Left forelimb (tissue), 1 donor: Measurements from ENCODE around the gene DCANP1.

Experiments used
- DNase-seq: peaks from one replicate; pipeline ENCODE4 v3.0.0-alpha.2; 2018; ENCODE audit warnings: low spot score

Gene DCANP1

GRCh38 chr5:135425641-135426040 is 21.5 kb downstream of the DCANP1 start:
- DNase-seq = no peak

DNA sequence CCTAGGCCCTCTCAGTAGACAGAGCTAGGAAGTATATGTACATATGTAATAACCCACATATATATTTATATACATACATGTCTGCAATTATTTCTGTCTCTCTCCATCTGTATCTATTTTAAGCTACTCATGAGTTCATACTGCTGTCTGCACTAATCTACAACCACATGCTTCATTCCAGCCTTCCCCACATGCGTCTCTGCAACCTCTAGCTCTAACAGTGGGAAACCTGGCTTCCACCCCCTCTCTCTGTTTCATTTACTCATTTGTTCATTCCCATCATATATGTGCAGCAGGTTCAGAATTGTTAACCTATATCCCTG is 23.3 kb downstream of the DCANP1 start:
- no peak for DNase-seq

DNA sequence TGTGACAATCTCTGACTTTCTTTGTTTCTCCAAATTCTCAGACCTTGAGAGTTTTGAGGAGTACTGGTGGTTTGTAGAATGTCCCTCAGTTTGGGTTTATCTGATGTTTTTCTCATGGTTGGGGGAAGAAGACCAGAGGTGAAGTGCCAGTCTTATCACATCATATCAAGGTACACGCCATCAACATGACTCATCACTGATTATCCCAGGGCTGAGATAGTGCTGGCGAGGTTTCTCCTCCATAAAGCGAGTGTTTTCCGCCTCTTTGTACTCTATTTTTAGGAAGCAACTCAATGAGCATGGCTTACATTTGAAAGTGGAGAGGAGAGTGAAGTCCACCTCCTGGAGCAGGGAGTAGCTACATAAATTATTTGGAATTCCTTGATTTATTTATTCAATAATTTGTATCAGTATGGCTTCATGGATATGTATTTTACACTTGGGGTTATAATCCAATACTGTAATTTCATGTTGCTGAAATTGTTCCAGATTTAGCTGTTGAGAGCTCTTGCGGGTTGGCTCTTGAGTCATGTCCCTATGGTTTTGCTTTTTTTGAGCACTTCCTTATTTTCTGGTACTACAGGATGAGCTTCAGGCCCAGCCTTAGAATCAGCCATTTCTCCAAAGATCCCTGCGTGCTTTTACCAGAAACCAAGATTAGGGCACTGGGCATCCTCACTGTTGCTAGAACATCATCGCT is 23.9 kb downstream of the DCANP1 start:
- DNase-seq = no peak

GRCh38 chr5:135422419-135422818 is 24.7 kb downstream of the DCANP1 start:
- DNase-seq = no peak

GRCh38 chr5:135417083-135417482 is 30.1 kb downstream of the DCANP1 start:
- no peak for DNase-seq

- DNase-seq = no peak
Observed at GRCh38 chr5:135405082-135405481, 42.1 kb downstream of the DCANP1 start.

- no peak for DNase-seq
Observed at GRCh38 chr5:135402031-135402430, 45.1 kb downstream of the DCANP1 start.

- DNase-seq = no peak
Observed at GRCh38 chr5:135400866-135401265, 46.3 kb downstream of the DCANP1 start.

- no peak for DNase-seq
Observed at GRCh38 chr5:135399794-135400542, 47.2 kb downstream of the DCANP1 start.

- DNase-seq = peak; percentile 93
Observed at GRCh38 chr5:135398855-135399793, 48.0 kb downstream of the DCANP1 start, which contains the start of gene MACROH2A1. Gene MACROH2A1, minus strand, starts transcription at chr5:135399231. Its CDS starts 10,138 bp downstream, at chr5:135389093.

GRCh38 chr5:135398160-135398854 is 48.8 kb downstream of the DCANP1 start:
- no peak for DNase-seq

DNA sequence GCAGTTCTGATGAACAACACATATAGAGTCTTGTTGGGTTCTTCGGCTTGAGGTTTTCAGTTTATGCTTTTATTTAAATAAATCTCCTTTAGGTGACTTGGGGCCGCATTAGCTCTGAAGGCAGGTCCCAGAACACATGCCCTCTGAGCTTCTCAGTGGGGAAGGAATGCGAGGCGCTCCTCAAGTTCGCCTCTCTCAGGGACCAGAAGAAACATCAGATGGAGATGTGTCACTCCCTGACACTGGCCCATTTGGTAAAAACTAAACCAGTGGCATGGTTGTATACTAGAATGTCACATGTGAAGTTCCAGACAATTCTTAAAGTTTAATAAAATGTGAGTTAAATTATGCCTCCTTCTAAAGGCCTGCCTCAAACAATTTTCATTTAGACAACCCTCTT is 50.1 kb downstream of the DCANP1 start:
- DNase-seq = no peak

GRCh38 chr5:135396459-135397055 is 50.6 kb downstream of the DCANP1 start:
- DNase-seq = no peak

DNA sequence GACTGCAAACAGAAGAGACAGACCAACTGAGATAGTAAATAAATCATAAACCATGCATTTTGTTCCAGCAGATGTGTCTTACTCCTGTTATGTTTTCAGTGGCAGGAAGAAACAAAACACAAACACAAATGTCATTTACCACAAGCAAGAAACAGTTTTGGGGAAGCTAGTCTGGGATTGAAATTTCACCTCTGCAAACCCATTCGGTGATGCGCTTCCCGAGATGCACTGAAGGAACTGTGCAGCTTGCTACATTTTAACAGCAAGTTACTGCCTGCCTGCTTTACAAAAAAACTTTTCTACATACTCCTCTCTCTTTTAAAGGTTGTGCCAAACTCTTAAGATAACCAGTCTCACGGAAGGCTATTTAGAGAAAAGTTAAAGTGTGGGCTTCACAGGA is 51.3 kb downstream of the DCANP1 start:
- DNase-seq = no peak

GRCh38 chr5:135395451-135395850 is 51.7 kb downstream of the DCANP1 start:
- no peak for DNase-seq
